CD4-positive, alpha-beta T cell treated with Interleukin-15 for 1 hour (primary cell): ENCODE data around the gene OS9.

ENCODE experiments used
- DNase-seq: peaks from one replicate; pipeline ENCODE4 v3.0.0-alpha.2; 2020

The OS9 gene

DNA sequence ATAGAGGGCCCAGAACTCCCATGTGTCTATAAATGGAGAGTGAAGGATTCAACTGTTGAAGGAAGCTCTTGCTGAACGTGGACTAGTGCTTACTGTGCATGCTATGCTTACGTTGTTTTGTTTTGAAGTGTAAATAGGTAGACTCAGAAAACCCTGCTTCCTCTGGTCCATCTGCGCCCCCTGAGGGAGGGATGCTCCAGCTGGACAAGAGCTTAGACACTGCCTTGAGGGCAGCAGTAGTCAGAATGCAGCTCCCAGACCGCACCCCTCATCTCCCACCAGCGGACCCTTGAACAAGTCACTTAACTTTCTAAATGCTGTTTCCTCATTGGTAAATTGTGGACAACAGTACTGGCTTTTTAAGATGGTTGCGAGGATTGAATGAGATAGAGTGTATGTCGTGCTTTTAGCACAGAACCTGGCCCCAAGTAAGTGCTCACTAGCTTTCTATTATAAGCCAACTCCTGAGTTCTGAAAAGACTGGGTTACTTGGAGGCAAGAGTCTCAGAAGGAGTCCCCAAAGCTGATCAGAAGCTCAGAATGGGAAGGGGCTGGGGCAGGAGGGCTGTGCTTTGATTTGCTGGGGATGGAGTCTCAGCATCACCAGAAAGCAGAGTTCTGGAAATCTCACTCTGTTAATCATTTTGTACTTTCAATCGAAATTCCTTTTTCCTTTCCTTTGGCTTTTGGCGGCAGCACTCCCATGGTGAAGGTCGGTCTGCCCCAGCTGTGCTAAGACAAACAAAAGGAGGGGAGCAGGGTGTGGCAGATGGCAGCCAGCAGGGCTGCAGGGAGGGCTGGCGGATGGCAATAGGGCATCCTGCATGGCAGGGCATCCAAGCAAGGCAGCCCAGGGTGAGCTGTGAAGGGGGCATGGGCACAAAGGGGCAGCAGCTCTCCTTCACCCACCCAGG lies 29.0 kb downstream of the OS9 start:
- DNase-seq: no peak

GRCh38 chr12:57723630-57723962 lies 29.7 kb downstream of the OS9 start:
- DNase-seq: no peak

DNA sequence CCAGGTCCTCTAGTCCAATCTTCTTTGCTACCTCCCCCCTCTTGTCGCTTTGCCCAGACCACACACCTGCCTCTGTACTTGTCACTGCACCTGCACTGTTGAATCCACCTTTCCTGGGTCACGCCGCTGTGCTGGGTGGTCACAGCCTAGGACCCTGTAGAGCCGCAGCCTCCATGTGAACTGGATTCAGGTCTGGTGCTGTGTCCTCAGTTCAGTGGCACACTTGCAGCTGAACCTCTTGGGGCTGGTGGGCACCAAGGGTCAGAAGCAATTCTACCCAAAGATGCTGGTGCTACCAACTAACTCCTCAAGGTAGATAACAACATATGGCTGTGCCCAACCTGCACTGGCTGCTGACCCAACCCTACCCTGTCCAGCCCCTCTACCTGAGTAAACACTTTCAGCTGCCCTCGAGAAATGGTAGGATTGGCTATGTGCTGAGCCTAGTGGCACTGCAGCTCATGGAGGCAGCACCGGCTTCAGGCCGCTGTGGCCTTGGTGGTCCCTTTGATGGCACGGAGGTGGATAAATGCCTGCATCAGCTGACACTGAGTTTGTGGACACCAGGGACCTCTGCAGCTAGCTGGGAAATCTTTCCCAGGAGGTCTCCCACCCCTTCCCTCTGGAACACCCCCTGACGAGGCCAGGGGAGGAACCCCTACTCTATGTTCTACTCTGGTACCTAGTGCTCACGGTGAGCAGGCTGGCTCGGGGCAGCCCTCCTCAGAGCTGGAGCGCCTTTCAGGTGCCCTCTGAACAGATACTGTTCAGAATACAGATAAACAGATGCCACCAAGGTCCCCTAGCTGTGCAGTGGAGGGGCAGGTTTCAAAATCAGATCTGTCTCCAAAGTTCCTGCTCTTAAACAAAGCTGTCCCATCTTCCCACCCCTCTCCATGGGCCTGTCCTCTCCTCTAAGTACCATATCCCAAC lies 30.3 kb downstream of the OS9 start:
- no peak for DNase-seq

DNA sequence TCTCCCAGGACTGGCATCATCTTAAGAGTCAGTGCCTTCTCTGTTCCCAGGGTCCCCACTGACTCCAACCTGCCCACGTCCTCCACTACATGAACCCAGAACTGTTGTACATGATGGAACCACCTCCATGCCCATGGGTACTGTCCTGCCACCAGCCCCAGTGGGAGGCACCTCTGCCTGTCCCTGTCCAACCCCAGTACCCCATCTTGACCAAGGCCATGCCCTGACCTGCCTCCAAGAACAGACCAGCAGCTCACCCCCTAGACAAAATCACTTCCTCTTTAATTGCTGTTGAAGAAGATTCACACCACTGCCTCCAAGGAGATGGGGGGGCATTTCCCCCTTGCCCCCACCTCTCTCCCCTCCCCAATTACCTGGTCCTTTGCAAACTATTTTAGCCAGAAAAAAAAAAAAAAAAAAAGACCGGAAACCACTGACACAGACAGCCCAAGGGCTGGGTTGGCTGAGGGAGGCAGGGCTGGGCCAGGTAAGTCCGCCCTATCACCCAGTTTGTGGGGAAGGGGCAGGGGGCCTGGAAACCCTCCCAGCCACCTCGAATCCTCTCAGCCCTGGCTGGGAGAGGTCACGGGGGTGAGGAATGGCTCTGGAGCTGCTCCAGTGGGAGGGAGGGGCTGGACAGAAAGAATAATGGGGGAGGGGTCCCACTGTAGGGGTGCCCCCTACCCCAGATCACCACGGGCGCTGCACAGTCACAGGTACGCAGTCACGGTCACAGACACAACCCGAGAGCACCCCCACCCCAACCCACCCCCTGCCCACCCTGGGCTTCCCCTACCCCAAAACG lies 31.2 kb downstream of the OS9 start:
- no peak for DNase-seq

- no peak for DNase-seq
Measured at GRCh38 chr12:57725851-57726150, 31.9 kb downstream of the OS9 start.

GRCh38 chr12:57726151-57726883 lies 32.4 kb downstream of the OS9 start:
- no peak for DNase-seq

- DNase-seq: no peak
Measured at GRCh38 chr12:57726884-57727757, 33.2 kb downstream of the OS9 start.

DNA sequence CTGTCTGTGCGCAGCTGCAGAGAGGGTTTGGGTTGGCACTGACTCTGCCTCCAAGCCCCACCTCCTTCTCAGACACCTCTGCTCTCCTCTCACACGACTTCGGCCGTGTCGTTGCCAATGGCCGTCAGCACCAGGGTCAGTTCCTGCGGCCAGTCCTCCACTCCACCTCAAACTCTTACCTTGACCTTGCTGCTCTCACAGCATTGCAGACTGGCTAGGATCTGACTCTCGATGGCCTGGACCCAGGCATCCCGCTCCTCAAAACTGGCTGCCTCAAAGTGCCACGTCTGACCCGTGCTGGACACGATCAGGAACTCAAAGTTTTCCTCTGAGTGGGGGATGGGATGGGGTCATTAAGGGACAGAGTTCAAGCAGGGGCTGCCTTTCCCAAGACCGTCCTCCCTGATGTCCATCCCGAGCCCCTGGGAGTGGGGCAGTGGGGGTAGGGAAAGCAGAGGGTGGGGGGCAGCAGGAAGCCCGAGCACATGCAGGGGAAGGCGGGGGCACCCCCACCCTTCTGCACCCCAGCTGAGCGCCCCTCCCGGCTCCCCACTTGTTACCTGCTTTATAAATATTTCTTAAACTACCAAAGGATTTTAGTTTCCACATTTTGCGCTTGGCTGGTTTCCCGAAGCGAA lies 33.9 kb downstream of the OS9 start:
- no peak for DNase-seq

DNA sequence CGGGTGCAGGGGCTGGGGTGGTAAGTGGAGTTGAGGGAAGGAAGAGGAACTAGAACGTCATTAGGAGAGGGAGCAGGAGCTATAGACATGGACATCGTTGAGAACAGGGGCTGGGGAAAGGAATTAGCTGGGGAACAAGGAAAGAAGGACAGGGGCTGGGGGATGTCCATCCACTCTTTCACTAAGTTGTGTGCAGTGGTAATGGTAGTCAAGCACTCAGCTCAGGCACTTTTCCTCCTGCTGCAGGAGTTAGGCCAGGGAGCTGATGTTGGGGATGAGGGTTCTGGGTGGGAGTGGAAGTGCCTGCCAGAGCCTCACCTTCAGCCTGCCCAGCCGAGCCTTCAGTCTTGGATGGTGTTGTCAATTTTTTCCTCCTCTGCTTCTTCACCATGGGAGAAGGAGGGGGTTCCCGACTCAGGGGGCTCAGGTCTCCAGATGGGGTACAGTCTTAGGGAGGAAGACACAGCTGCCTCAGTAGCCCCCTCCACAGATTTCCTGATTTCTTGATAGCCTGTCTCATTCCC lies 35.5 kb downstream of the OS9 start:
- DNase-seq: no peak

DNA sequence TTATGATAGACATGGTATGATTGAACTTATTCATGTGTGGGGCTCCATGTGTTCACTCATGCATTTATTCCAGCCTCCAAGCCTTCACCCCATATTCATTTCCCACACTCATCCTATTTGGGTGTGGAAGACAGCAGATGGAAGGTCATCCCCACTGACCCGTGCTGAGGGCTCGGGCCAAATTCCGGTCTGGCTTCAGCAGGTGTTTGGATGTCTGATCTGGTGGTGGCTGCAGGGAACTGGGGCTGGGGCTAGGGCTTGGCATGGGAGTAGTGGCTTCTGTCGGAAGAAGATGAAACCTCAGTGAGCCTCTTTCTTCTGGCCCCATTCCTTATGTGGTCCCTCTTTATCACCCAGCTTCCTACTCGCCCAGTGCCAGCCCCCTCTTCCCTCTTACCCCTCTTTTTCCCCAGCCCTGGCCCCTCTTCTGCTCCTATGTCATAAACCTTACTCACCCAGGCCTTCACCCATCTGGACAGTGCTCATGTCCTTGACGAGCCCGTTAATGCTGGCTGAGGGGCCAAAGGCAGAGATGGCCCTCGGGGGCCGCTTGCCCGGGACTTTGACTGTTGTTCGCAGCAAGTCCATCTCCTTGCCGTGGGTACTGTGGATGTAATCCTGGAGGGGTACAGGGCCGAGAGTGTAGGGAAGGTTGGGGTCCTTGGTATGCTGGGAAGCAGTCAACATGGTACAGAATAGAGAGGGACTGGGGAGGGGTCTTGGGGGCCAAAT lies 36.6 kb downstream of the OS9 start:
- DNase-seq: no peak

DNA sequence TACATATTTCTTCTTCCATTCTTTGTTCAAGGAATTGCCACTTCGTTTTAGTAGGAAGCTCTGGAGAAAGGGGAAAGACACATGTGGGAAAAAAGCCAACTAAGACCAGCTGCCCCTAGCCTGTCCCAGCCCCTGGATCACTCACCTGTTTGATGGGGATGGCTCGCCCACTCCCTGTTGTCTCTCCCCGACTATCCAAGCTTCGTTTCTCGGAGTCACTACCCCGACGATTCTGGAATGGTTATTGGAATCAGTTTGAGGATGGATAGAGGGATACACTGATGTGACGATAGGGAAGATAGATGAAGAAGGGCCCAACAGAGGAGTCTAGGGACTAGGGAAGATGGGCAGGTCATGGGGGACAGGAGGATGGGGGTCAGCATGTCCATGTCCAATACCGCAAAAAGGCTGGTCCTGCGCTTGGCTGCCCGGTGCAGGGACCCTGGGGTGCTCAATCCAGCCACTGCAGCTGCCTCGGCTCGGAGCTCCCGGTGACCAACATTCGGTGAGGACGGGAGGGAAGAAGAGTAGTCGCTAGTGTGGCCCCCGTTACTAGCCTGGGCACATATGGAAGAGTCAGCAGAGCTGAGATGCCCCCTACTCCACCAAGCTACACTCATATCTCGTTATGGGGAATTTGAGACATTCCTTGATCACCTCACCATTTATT lies 37.6 kb downstream of the OS9 start:
- DNase-seq: no peak

- DNase-seq: no peak
Measured at GRCh38 chr12:57732270-57732669, 38.3 kb downstream of the OS9 start.

DNA sequence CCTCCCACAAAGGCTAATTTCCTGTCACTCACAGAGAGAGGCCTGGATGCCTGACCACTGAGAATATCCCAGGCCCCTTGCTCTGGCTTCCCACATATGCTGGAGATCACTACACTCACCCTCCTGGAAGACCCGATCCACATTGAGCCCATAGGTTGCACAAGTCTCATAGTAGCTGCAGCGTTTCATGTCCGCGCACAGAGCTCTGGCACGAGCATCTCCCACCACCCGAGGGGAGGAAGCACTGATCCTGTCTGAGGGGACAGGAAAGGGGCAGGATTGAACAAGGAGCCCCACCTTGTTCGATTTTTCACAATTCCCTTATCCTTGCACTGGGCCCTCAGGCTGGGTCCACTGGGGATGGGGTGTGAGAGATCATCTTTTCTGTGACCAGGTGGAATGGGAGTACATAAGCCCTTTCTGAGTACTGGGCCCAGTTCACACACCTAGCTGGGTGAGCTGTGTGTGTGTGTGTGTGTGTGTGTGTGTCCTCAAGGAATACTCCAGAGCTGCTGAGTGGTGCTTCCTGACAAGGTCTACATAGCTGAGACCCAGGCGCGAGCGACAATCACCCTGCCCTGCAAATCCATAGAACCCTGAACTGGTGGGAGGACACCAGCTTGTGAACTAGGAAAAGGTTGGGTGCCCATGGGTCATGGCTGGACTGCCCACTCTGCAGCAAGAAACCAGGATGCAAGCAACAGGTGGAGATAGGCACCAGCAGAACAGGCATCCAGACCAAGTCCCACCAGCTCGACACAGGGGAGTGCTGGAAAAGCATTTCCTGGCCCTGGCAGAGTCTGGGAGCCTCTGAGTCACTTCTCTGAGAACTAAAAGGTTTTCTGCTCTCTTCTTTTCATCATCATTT lies 39.0 kb downstream of the OS9 start:
- DNase-seq: peak; percentile 9

- no peak for DNase-seq
Measured at GRCh38 chr12:57733928-57734327, 40.0 kb downstream of the OS9 start.

DNA sequence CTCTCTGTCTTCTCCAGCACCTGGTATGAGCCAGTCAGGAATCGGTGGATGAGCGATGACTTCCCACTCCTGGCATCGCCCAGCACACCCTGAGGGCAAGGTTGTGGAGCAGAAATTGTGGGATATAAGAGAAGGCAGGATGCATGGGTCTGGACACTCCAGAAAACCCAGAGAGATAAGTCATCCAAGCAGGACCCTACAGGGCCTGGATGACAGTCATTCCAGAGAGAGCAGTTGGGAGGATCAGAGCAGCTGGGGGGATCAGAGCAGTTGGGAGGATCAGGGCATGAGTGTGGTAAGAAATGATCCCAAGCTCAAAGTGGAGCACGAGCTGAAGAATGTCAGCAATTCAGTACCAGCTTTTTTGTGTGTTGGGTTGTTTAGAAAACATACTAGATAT lies 40.7 kb downstream of the OS9 start:
- DNase-seq: no peak

GRCh38 chr12:57735198-57735855 lies 41.4 kb downstream of the OS9 start:
- DNase-seq: no peak

GRCh38 chr12:57735952-57736740 lies 42.2 kb downstream of the OS9 start:
- no peak for DNase-seq
